ENCODE results near the gene RTKN. TPM values are rescaled to one million over a fixed set of nuclear protein-coding genes. Genes with fewer than 3 reads are reported as not detected.
A peak's percentile ranks its signal among the peaks of the same experiment; 100 is the strongest.
"Not testable (repeated sequence)": the region's sequence is repeated elsewhere in the genome, so short reads cannot be mapped to it uniquely, and the experiment has no call there.

The RTKN gene, protein sequence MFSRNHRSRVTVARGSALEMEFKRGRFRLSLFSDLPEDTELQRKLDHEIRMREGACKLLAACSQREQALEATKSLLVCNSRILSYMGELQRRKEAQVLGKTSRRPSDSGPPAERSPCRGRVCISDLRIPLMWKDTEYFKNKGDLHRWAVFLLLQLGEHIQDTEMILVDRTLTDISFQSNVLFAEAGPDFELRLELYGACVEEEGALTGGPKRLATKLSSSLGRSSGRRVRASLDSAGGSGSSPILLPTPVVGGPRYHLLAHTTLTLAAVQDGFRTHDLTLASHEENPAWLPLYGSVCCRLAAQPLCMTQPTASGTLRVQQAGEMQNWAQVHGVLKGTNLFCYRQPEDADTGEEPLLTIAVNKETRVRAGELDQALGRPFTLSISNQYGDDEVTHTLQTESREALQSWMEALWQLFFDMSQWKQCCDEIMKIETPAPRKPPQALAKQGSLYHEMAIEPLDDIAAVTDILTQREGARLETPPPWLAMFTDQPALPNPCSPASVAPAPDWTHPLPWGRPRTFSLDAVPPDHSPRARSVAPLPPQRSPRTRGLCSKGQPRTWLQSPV
- 1 to 10 TPM; 3.1 to 4.8 TPM for total RNA-seq

GRCh38 chr2:74441690-74442482 lies at the start of gene RTKN:
TSS of gene RTKN (minus strand) at chr2:74441937. CDS start at chr2:74441816, 121 bp downstream.
- Mint-ChIP-seq H3K9me3 (no peaks in the 10 kb centered on the region), H3K4me3 (peak within 1 kb of the TSS; percentile 78 to 83), H3K27me3 (ENCODE audit: low read depth) (peaks cover 47% of the 10 kb centered on the region), H3K27ac (peak within 1 kb of the TSS; percentile 40), H3K36me3 (ENCODE audit: insufficient read depth in 2 of 2) (no peaks in the 10 kb centered on the region), H3K4me1 (ENCODE audit: low read depth) (peaks cover 10% of the 10 kb centered on the region)
- ATAC-seq (replicated peaks in 1 of 2), result peak; percentile 63 to 69
- DNase-seq, result peak; percentile 49 to 60

GRCh38 chr2:74489906-74490305 lies 48.2 kb upstream of the RTKN start:
- Mint-ChIP-seq H3K36me3 (ENCODE audit: insufficient read depth in 2 of 2) (peaks cover 4 to 12% of the 10 kb centered on the region in 2 donors), H3K4me3 (no peak overlapping the region)

DNA sequence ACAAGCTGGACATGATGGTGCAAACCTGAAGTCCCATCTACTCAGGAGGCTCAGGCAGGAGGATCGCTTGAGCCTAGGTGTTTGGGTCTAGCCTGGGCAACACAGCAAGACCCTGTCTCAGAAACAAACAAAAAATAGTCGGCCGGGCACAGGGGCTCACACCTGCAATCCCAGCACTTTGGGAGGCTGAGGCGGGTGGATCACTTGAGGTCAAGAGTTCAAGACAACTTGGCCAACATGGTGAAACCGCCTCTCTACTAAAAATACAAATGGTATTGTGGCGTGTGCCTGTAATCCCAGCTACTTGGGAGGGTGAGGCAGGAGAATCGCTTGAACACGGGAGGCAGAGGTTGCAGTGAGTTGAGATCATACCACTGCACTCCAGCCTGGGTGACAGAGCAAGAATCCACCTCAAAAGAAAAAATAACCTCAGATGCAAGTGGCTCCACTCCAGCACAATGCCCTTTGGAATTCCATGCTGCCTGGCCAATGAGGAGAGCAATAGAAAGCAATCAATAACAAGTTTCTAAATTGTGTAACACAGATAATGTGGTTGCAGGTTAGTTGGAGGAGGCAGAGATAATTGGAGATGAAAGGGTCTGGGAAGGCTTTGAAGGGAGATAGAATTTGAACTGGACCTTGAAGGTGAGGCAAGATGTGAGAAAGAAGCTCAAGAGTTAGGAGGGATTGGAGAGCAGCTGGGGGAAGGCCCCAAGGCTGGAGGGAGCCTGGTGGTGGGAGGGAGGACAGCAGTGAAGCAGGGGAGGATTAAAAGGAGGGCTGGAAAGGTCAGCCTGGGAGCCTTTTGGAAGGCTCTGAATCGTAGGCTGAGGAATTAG lies 47.1 kb upstream of the RTKN start:
- Mint-ChIP-seq H3K4me1 (ENCODE audit: low read depth) (peaks cover 11% of the 10 kb centered on the region), H3K36me3 (ENCODE audit: insufficient read depth in 2 of 2) (peaks cover 4 to 12% of the 10 kb centered on the region in 2 donors), H3K4me3 (no peak overlapping the region), H3K27ac (peak overlapping the region; percentile 6), H3K27me3 (ENCODE audit: low read depth) (no peaks in the 10 kb centered on the region), H3K9me3 (no peaks in the 10 kb centered on the region)
- ATAC-seq (replicated peaks in 1 of 2) (no peak), DNase-seq (no peak)

More at GRCh38 chr2:74489906-74490305, 48.2 kb upstream of the RTKN start:
- Mint-ChIP-seq H3K9me3 (no peaks in the 10 kb centered on the region), H3K4me1 (ENCODE audit: low read depth) (peaks cover 4% of the 10 kb centered on the region), H3K27ac (no peak overlapping the region), H3K27me3 (ENCODE audit: low read depth) (no peaks in the 10 kb centered on the region)
- no peak for ATAC-seq (replicated peaks in 1 of 2)
- no peak for DNase-seq

GRCh38 chr2:74486141-74486540 lies 44.4 kb upstream of the RTKN start:
- no peak for DNase-seq
- ATAC-seq (replicated peaks in 1 of 2), result no peak
- H3K27me3 Mint-ChIP-seq (ENCODE audit: low read depth), result no peaks in the 10 kb centered on the region
- H3K4me1 Mint-ChIP-seq (ENCODE audit: low read depth), result peaks cover 21% of the 10 kb centered on the region
- no peak overlapping the region for H3K27ac Mint-ChIP-seq
- peaks cover 2 to 17% of the 10 kb centered on the region in 2 donors for H3K36me3 Mint-ChIP-seq (ENCODE audit: insufficient read depth in 2 of 2)
- no peaks in the 10 kb centered on the region for H3K9me3 Mint-ChIP-seq
- H3K4me3 Mint-ChIP-seq, result no peak overlapping the region

GRCh38 chr2:74483675-74484164 lies 42.0 kb upstream of the RTKN start:
- peaks cover 44% of the 10 kb centered on the region for H3K4me1 Mint-ChIP-seq (ENCODE audit: low read depth)
- ATAC-seq (replicated peaks in 1 of 2), result not testable (repeated sequence)

GRCh38 chr2:74482801-74483674 lies 41.3 kb upstream of the RTKN start, which contains the start of the genes CCDC142 and TTC31:
TSS of gene CCDC142 (minus strand) at chr2:74482998. CDS start at chr2:74482837, 161 bp downstream.
TSS of gene TTC31 (plus strand) at chr2:74483081. CDS start at chr2:74483096, 15 bp downstream.
- DNase-seq (peak; percentile 93 to 96), ATAC-seq (replicated peaks in 1 of 2) (peak; percentile 93 to 94)
- no peaks in the 10 kb centered on the region for H3K27me3 Mint-ChIP-seq (ENCODE audit: low read depth)
- H3K4me3 Mint-ChIP-seq, result peak within 1 kb of the TSS; percentile 92 to 96
- H3K4me1 Mint-ChIP-seq (ENCODE audit: low read depth), result peaks cover 44% of the 10 kb centered on the region
- H3K27ac Mint-ChIP-seq, result peak within 1 kb of the TSS; percentile 97
- H3K36me3 Mint-ChIP-seq (ENCODE audit: insufficient read depth in 2 of 2), result peaks cover 2 to 26% of the 10 kb centered on the region in 2 donors
- H3K9me3 Mint-ChIP-seq, result no peaks in the 10 kb centered on the region

More at GRCh38 chr2:74483675-74484164, 42.0 kb upstream of the RTKN start:
- Mint-ChIP-seq H3K36me3 (ENCODE audit: insufficient read depth in 2 of 2) (peaks cover 2 to 26% of the 10 kb centered on the region in 2 donors), H3K4me3 (peak overlapping the region; percentile 92 to 96), H3K27ac (peak overlapping the region; percentile 97)
- not testable (repeated sequence) for H3K27me3 Mint-ChIP-seq (ENCODE audit: low read depth); DNase-seq; H3K9me3 Mint-ChIP-seq

- ATAC-seq (replicated peaks in 1 of 2), result peak; percentile 65
- DNase-seq, result peak; percentile 73 to 74
- peaks cover 2 to 26% of the 10 kb centered on the region in 2 donors for H3K36me3 Mint-ChIP-seq (ENCODE audit: insufficient read depth in 2 of 2)
- H3K27ac Mint-ChIP-seq, result peak overlapping the region; percentile 97
- H3K4me1 Mint-ChIP-seq (ENCODE audit: low read depth), result peaks cover 44% of the 10 kb centered on the region
- H3K27me3 Mint-ChIP-seq (ENCODE audit: low read depth), result no peaks in the 10 kb centered on the region
- peak overlapping the region; percentile 92 to 96 for H3K4me3 Mint-ChIP-seq
- H3K9me3 Mint-ChIP-seq, result no peaks in the 10 kb centered on the region
These were observed 40.4 kb upstream of the RTKN start for GRCh38 chr2:74481961-74482800.

DNA sequence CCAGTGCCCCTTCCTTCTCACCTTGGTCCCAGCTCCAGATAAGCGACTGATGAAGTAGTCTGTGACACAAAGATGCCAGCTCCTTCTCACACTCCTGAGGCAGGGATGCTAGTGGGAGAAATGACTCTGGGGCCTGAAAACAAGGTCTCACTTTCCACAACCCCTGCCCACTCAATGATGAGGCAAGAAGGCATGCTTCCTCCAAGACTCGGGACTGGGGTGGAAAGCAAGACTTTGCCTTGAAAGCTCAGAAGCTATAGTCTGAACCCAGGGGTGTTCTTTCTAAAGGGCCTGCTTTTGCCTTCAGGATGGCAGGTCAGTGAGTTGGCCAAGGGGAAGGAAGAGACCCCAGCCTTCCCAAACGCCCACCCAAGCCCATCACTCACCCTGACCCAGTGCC lies 39.7 kb upstream of the RTKN start:
- DNase-seq, result no peak
- peaks cover 2 to 23% of the 10 kb centered on the region in 2 donors for H3K36me3 Mint-ChIP-seq (ENCODE audit: insufficient read depth in 2 of 2)
- no peaks in the 10 kb centered on the region for H3K27me3 Mint-ChIP-seq (ENCODE audit: low read depth)
- peak overlapping the region; percentile 92 to 96 for H3K4me3 Mint-ChIP-seq
- no peaks in the 10 kb centered on the region for H3K9me3 Mint-ChIP-seq
- no peak for ATAC-seq (replicated peaks in 1 of 2)
- H3K27ac Mint-ChIP-seq, result no peak overlapping the region
- H3K4me1 Mint-ChIP-seq (ENCODE audit: low read depth), result peaks cover 44% of the 10 kb centered on the region

DNA sequence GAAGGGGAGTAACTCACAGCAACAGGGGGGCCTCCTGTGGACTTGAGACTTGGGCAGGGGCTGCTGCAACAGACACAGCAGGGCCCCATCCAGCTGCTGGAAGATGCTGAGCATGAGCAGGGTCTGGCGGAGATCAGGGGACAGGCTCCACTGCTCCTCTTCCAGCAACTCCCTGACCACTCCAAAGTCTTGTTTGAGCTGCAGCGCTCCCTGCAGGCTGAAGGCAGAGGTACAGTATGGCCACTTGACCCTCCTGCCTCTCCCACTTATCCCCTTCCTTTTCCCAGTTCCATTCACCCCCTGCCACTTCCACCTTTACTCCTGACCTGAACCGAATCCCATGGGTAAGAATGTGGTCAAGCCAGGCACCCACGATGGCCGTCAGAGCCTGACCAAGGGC lies 33.2 kb upstream of the RTKN start:
- no peaks in the 10 kb centered on the region for H3K9me3 Mint-ChIP-seq
- no peak overlapping the region for H3K4me3 Mint-ChIP-seq
- H3K36me3 Mint-ChIP-seq (ENCODE audit: insufficient read depth in 2 of 2), result peaks cover 0 to 16% of the 10 kb centered on the region in 2 donors
- no peak for DNase-seq
- no peak overlapping the region for H3K27ac Mint-ChIP-seq
- H3K27me3 Mint-ChIP-seq (ENCODE audit: low read depth), result no peaks in the 10 kb centered on the region
- H3K4me1 Mint-ChIP-seq (ENCODE audit: low read depth), result peaks cover 33% of the 10 kb centered on the region
- ATAC-seq (replicated peaks in 1 of 2), result no peak

- Mint-ChIP-seq H3K9me3 (no peaks in the 10 kb centered on the region), H3K4me1 (ENCODE audit: low read depth) (peaks cover 33% of the 10 kb centered on the region), H3K4me3 (peak overlapping the region; percentile 17 to 25), H3K27me3 (ENCODE audit: low read depth) (no peaks in the 10 kb centered on the region), H3K36me3 (ENCODE audit: insufficient read depth in 2 of 2) (peaks cover 0 to 13% of the 10 kb centered on the region in 2 donors), H3K27ac (no peak overlapping the region)
- no peak for ATAC-seq (replicated peaks in 1 of 2)
- no peak for DNase-seq
These were observed 32.7 kb upstream of the RTKN start for GRCh38 chr2:74474481-74474880.

DNA sequence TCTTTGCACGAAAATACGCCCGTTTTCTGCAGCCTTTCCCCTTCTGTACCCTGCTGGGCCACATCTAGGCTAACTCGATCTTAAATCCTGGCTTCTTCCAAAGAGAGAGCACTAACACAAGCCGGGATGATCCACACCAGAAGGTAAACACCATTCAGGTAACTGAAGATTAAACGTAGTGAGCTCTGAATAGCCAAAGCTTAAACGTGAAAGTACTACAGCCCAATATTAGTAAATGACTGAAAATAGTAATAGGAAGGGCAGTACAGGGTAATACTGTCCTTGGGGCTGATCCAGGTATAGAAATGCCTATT lies 31.2 kb upstream of the RTKN start:
- no peaks in the 10 kb centered on the region for H3K9me3 Mint-ChIP-seq
- peak overlapping the region; percentile 96 for H3K27ac Mint-ChIP-seq
- peaks cover 26% of the 10 kb centered on the region for H3K4me1 Mint-ChIP-seq (ENCODE audit: low read depth)
- no peak for ATAC-seq (replicated peaks in 1 of 2)
- H3K36me3 Mint-ChIP-seq (ENCODE audit: insufficient read depth in 2 of 2), result peaks cover 0 to 8% of the 10 kb centered on the region in 2 donors
- DNase-seq, result no peak
- H3K4me3 Mint-ChIP-seq, result peak overlapping the region; percentile 99 to 100
- no peaks in the 10 kb centered on the region for H3K27me3 Mint-ChIP-seq (ENCODE audit: low read depth)
